ENCODE data around the gene SAFB.

DNA sequence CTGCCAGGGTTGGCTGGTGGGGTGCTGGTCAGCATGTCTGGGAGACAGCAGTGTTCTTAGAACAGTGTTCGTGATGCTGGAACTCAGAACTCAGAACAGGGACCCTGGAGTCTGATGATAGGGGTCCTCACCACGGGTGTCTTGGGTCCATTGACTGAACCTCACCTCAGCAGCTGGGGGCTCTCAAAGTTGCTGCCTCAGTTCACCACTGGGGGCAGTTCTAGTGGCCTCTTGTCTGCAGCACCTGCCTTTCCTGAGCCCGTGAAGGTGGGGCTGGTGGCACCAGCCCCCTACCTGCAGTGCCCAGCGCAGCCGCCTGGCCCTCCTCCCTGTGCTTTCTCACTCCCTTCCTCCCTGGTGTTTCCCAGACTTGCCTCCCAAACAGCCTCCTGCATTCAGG lies 28.5 kb downstream of the SAFB start:
- TF ChIP-seq, protein P1, sequence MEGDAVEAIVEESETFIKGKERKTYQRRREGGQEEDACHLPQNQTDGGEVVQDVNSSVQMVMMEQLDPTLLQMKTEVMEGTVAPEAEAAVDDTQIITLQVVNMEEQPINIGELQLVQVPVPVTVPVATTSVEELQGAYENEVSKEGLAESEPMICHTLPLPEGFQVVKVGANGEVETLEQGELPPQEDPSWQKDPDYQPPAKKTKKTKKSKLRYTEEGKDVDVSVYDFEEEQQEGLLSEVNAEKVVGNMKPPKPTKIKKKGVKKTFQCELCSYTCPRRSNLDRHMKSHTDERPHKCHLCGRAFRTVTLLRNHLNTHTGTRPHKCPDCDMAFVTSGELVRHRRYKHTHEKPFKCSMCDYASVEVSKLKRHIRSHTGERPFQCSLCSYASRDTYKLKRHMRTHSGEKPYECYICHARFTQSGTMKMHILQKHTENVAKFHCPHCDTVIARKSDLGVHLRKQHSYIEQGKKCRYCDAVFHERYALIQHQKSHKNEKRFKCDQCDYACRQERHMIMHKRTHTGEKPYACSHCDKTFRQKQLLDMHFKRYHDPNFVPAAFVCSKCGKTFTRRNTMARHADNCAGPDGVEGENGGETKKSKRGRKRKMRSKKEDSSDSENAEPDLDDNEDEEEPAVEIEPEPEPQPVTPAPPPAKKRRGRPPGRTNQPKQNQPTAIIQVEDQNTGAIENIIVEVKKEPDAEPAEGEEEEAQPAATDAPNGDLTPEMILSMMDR (IDR thresholded peaks at IDR 0.05; ENCODE audit: insufficient read depth, low read depth, low read length) = no peak
- no peak for TF ChIP-seq EZH2 (IDR thresholded peaks at IDR 0.05; ENCODE audit: insufficient read depth, low read length)

Data from astrocyte (in vitro differentiated cells and primary cell).